ENCODE measurements around the gene TSHZ3. TPM values are rescaled to one million over a fixed set of nuclear protein-coding genes. Genes with fewer than 3 reads are reported as not detected.

The TSHZ3 gene
- polyA plus RNA-seq, 1 donor: 11.7 TPM

DNA sequence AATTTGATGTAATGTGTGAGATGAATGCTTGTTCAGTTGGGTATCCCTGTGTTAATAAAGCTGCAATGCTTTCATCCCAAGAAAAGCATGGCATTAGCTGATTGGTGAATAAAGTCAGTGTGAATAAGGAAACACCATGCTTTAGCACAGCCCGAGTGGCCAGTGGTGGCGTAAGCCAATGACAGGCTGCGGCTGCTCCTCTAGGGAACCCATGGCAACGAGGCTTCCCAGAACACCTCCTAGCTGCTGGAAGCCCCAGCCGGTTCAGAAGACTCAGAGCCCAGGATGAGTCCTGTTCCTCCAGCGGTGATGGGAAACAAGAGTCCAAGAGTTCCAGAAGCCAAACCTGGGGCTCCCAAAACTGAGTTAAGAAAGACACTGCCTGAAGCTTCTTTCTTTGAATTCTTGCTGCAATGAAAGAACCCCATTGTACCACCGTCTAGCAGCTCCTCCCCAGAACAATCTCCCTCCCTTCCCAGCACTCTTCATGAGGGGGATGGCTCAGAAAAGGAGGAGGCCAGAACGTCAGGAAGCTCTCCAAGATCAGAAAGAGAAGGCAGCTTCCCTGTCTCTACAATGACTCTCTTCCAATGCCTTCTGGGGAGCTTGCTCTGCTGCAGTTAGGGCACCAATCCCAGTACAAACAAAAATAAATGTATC, 58.2 kb downstream of the TSHZ3 start:
- no peak for DNase-seq

DNA sequence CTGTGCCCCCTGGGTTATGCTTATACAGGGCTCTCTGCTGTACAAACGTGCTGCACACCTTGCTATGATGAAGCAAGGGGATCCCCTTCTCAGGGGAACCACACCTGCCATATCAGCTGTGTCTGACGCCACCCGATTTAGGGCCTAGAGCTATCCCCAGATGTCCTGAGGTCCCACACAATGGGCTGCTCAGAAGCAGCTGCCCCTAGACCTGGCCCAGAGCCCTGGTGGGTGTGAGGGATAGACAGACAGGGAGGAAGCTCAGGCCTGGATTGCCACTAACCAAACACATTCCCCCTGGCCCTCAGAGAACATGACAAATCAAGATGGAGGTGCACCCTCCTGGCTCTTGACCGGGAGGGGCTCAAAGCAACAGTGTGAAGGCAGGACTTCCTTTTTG, 59.3 kb downstream of the TSHZ3 start:
- DNase-seq: no peak

DNA sequence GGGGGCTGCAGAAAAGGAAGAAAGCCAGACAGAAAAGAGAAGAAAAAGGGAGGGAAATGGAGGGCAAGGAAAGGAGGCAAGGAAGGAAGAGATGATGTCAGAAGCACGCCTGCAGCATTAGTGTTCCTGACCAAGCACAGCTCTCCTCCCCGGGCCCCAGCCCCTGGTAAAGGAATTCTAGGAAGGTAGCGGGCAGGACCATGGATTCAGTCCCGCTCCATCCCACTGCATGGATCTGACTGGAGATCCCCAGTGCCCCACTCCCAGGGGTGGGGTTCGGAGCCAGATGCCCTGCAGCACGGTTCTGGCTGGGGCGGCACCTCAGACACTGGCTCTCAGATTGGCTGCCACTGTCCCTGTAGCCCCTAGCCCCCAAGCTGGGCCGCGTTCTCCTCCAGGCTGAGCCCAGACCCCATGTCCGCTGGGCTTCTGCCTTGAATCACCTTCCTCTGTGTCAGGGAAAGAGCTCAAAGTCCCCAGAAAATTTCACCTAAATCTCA, 59.8 kb downstream of the TSHZ3 start:
- no peak for DNase-seq

DNA sequence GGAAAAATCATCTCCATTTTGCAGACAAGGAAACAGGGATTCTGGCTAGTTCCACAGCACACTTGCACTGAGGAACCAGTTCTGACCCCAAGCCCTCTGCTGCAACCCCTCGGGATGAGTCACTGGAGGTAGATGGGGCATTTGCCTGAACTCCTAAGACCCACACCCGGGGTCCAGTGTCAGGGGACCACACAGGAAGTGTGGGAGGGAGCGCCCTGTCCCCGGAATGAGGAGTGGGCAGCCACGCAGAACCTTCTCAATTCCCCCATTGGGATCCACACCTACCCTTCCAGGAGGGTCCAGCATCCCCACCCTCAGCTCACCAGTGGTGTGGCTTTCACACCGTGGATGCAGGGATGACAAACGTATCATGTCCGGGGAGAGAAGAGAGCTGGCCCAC, 62.7 kb downstream of the TSHZ3 start:
- no peak for DNase-seq

DNA sequence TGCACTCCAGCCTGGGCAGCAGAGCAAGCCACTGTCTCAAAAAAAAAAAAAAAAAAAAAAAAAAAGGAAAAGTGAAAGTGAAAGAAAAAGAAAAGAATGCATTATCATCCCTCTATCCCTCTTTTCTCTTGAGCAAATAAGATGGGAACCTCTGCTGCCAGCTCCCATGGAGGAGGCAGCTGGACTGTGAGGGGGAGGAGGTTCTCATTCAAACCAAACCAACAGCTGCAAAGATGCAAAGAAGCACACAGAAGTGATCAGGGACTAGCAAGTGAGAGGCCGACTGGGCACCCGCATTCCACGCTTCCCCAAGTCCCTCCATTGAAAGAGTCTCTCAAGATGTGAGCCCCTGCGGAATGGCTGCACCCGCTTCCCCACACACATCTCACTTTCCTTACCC, 63.5 kb downstream of the TSHZ3 start:
- DNase-seq: peak; percentile 31

DNA sequence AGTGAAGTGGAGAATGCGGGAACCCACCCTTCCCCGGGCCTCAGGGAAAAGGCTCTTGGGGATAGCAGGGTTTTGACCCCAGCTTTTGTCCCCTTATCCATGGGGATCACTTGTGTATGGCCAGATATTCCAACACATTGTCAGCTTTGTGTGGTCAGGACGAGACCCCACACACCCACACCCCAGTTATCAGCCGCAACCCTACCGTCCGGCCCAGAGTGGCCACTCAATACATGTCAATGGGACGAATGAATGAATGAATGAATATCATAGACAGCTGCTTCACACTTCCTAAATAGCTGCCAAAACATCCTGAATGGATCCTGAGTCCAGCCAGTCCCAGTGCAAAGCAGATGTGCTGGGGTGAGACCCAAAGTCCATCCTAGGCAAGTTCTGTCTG, 64.6 kb downstream of the TSHZ3 start:
- DNase-seq: no peak

DNA sequence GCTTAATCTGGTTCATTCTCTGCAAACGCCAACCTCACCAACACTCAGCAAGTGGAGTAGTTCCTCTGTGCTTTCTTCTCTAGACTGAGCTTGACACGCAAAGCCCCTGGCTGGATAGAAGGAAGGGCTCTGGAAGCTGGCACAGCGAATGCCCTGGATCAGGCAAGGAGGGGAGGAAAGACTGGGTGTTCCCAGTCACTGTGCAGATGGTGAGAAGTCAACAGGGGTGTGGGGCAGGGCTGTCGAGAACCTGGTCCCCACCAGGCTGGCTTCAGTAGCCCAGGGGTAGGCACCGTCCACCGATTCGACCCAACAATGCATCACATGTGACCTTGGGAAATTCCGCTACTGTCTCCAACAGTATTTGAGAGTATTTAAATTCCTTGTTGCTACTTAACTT, 65.5 kb downstream of the TSHZ3 start:
- no peak for DNase-seq

DNA sequence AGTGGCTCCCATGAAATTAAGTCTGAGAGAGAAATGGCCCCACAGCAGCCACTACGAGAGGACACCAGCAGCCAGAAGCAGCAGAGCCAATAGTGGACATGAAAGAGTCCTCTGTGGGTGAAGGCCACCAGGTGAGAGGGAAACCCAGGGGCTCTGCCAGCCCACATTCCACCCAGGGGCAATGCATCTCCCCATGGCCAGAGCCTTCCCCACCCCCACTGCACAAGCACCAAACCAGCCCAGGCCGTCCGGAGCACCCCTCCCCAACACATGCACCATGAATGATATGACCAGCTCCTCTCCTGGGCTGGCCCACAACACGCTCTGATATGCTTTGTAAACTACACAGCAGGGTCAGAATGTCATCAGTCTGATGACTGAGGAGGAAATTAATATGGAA, 66.9 kb downstream of the TSHZ3 start:
- no peak for DNase-seq

DNA sequence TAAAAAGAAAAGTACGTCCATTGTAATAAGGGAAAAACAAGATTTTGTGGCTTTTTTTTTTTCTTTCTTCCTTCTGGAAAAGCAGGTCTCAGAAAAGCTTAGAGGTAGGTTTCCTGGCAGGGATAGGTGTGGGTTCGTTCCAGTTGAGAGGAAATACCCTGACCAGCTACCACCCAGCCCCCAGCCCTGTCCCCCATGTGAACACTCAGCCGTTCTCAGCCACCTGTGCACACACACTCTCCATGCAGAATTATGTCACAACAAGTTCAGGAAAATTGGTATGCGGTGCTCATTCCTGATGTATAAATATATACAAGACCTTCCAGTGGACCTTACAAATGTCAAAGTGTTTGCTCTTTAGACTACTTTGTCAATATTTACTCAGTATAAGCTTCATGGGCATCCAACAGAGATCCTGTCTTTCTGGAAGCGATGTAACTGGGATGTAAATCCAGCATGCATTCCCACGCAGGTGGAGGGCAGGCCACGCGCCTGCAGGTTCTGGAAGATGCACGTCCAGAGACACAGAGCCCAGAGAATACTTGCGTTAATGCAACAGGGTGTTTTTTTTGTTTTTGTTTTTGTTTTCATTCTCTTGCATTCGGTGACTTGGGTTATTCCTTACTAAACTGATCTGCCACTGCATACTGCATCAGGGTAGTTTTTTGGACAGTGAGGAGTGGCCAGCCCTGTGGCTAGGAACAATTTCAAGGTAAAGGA, 68.8 kb downstream of the TSHZ3 start:
- DNase-seq: no peak

DNA sequence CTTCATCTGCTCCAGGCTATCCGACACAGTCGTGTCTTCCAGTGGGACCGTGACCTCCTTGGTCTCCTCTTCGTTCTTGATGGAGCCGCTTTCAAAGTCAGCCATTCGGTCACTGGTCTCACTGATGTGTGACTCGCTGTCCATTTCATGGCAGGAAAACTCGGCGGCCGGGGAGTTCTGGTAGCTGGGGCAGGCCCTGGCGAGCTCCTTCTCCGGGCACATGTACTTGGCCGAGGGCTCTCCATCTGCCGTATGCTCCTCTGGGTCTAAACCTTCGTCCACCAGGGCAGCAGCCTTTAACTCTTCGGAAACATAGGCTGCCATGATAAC, 69.8 kb downstream of the TSHZ3 start:
- no peak for DNase-seq

DNA sequence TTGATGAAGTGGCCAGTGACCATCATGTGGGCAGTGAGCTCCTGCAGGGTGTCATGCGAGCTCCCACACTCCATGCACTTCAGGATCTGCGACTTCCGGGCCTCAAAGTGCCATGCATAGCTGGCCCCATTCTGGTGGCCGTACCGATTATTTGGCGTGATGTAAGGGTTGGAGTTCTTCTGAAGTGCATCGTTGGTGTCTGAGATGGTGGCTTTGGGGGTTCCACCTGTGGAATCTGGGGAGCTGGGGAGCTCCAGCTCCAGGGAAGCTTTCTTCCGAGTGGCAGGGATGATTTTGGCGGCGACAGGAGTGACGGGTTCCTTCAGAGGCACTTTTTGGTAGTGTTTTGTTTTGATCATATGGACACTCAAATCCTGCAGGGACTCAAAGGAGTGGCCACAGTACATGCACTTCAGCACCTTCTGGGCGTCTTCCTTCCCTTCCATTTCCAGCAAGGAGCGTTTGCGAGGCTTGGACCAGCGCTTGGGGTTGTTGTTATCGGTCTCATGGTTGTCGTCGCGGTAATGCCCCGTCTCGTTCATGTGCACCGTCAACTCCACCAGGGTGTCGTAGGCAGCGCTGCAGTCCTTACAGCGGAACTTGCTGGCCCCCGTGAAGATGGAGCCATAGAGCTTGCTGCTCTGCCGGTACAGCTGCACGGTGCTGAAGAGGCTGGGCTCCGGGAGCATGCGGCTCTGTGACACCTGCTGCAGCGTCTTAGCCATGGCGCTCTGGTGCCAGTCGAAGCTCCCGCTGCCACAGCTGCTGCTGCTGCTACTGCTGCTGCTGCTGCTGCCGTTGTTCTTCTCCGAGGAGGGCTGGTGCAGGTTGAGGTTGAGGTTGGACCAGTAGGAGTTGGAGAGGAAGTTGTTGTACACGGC, 70.4 kb downstream of the TSHZ3 start:
- DNase-seq: no peak

DNA sequence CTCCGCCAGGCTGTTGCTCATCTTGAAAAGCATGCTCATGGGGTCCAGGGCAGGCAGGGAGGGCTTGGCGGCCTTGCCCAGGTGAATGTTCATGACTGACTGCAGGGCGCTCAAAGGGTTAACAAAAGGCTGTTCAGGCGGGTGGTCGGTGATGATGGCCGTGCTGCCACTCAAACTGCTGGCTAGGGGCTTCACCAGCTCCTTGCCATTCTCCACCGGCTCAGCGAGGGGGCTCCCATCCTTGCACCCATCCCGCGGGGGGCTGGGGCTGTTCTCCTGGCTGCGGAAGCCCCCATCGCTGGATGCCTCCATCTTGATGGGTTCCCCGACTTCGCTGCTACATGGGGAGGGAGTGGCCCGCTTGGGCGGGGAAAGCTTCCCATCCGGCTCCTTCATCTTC, 71.7 kb downstream of the TSHZ3 start:
- no peak for DNase-seq

DNA sequence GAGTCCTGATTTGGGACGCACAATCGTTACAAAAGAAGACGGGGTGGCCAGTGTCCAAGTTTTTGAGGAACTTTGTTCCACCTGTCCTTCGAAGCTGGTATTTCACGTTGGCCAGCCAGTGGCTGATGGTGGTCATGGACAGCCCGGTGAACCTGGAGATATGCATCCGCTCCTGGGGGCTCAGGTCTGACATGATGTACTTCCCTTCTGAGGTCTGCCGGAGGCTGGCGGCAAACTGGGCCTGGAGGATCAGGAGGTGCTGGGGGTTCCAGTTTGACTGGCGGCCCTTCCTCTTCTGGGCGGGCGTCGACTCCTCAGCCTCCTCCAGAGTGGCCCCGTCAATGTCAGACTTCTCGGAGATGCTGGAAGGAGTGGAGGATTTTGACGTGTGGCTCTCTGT, 72.4 kb downstream of the TSHZ3 start:
- DNase-seq: no peak

DNA sequence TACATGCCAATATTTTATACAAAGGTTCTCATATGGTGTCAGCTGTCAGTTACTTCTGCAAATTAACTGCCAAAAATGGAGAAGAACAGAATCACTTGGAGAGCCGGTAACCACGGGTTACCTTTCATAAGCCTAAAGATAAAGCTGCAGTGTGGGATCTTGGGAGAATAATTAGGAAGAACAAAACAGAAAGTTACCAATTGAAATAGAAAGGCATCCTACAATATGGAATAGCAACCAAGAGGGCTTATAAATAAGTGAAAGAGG, 74.2 kb downstream of the TSHZ3 start:
- no peak for DNase-seq

DNA sequence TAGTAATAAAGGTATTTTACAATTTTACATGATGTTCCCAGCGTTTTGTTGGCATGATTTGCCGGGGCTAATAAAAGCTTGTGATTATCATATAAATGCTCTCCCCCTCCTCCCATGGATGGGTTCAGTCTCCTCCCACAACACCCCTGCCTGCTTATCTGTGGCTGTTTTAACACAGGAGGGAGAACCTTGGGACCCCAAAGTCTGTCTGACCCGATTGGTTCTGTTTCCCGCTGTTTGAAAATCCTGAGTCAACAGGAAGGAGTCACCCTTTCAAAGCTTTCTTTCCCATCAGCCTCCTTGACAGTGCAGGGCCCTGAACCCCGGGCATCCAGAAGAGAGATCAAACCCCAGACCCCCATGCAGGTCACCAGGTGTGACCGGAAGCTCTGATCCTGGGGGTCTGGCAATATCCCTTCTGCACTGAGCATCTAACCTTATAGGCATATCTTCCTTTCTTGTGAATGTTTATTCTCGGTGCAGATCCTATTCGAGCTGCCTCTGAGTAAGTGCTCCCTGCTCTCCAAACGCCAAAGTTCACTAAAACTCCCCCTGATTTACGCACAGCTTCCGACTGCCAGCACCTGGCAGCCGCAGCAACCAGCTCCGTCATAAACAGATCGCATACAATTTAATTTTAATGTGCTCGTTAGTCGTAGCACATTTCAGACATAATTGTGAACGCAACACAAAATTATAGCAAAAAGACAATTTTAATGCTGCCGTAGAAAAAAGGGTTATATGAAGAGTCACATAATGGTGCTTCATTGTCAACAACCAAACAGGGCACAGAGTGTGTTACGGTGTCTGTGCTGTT, 74.8 kb downstream of the TSHZ3 start:
- no peak for DNase-seq

DNA sequence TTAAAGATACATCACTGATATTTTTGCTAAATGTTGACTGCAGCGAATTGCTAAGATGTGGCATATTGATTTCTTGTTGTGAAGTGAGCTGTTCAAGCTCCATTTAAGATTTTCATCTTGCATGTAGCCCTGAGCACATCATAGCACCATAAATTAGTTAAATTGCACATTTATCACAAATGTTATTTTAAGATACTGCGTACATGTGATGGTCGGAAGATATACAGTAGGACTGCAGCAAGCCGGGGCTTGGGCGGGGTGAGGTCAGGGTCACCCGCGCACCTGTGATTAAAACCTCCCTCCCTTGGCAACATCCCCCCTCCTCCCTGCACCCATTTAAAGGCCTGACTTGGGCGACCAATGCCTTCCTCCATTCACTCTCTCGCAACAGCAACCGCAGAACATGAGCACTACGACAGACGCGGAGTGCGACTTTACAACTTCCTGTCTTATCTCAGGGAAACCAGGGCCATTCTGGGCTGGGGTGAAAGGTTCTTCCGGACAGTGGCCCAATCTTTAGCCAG, 76.6 kb downstream of the TSHZ3 start:
- no peak for DNase-seq

DNA sequence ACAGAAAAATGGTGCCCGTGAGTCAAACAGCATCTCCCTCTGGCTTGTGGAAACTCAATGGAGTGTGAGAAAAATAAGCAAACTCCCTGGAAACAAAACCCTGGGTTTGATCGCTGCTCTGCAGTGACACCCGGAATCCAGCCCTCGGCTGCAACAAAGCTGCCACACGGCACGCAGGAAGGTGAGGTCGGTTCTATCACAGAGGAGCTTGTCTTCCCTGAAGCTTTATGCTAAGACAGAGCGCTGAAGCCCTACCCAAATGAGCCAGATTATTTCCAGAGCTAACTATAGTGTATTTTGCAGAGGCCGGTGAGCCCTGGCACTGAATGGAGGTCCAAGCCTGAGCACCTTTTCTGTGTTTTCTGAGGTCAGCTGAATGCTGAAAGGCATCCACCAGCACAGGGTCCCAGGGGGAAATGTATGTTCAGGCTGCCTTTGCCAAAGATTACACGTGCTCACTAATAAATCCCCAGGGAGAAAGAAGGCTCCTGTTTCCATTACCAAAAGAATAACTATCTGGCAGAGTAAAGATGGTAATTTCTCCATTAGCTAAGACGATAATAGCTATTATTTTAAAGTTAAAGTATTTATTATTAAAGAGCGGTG, 77.8 kb downstream of the TSHZ3 start:
- DNase-seq: peak; percentile 29

DNA sequence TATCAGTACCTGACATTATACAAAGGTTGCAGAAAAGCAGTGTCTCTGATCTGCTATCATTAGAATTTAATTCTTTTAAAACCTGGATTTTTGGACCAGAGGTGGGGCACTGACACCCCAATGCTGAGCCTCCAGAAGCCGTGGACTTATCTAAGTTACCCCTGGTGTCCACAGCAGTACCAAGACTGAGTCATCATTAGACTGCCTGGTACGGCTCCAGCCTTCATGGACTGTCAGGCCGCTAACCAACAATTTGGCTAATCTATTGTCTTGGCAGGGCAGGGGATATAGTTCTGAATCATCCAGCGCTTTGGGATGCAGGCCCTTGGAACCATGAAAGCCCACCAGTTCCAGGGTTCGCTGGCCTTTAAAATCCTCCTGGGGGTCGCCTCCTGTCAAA, 78.3 kb downstream of the TSHZ3 start:
- DNase-seq: no peak

DNA sequence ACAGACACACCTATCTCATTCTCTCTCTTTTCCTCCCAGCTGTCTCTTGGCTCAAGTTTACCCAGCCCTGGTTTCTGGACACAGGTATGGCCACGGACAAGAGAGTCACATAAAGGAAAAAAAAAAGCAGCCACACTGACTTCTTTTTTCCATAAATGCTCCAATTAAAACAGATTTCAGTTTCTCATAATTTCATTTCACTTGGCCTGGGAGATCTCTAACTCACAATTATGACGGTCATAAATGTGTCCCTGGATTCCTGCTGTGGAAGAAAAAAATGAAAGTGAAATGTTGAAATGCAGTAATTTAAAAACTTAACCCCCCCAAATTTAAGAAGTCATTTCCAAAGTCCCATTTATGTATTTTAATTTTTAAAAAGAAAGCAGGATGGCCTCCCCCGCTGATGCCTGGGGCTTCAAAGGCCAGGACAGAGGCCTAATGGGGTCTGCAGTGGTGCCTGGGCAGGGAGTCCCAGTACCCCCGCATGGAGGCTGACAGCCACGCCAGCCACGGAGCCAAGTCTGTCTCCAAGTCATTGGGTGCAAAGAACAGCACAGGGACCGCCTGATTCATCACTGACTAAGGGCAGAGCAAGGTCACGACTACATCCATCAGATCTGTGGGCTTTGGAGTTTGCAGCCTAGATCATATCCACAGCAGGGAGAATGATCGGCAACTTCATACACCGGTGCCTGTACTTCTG, 79.7 kb downstream of the TSHZ3 start:
- no peak for DNase-seq

DNA sequence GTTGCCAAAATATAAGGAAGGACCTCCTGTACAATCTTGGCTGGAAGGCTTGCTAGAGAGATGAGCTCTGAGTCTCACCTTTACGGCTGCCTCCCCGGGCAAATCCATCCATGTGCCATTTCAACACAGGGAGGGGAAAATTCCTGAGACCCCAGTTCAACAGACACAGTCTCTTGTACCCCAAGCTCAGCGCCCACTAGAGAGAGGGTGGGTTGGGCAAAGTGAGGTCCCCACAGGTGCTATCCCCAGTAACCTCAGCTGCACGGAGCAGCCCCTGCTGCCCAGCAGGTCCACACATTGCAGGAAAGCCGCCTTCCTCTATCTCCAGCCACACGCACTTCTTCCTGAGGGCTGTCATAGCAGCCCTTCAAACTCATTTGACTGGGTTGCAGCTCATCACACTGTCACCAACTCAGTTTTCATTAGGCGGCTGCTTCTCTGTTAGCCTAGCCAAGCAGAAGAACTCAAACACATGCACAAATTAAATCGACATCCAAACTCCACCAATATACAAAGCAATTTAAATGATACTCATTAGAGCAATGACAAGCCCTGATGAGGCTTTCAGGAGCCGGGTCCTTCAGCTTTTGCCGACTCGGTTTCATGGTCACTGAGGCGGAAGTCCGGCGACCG, 80.4 kb downstream of the TSHZ3 start:
- no peak for DNase-seq

DNA sequence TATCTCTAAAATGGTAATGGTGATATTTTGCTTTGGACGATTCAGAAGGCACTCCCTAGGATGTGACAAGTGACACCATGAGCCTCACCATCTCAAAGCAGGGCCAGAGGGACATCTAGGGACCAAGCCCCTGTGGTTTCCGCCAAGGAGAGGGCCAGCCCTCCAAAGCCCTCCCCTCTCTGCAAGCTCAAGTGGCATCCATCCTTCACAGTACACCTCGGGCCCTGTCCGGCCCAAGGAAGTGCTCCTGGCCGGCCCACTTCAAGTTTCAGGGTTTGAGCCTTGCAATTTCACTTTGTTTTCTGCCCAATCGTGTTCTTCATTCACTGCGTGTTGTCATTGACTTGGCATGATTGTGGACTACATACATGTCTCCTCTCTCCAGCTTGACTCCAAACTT, 82.5 kb downstream of the TSHZ3 start:
- DNase-seq: no peak
